ENCODE measurements around the gene ACVR1B.

DNA sequence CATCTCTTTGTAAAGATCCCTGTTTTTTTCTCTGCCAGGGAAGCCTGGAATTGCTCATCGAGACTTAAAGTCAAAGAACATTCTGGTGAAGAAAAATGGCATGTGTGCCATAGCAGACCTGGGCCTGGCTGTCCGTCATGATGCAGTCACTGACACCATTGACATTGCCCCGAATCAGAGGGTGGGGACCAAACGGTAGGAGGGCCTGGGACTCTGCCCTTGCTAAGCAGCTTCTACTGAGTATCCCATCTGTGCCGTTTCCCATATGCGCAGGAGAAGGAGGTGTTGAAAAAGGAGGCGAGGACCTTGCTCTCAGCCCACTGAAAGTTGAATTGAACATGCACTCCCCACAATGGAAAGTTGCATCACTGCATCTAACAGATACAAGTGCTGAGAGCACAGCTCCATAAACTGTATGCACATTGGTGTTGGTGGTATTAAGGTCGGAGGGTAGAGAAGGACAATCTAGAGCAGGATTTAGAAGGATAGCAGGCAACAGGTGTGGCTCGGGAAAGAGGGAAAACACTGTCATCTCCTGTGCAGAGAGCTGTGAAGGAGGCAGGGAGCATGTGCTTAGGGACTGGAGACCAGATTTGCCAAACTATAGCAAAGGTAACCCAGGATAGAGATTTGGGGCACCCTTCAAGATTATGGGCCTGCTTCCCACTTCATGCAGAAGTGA lies 33.8 kb downstream of the ACVR1B start:
- no peak for TF ChIP-seq POLR2A (IDR thresholded peaks at IDR 0.05)
- TF ChIP-seq, protein P1, sequence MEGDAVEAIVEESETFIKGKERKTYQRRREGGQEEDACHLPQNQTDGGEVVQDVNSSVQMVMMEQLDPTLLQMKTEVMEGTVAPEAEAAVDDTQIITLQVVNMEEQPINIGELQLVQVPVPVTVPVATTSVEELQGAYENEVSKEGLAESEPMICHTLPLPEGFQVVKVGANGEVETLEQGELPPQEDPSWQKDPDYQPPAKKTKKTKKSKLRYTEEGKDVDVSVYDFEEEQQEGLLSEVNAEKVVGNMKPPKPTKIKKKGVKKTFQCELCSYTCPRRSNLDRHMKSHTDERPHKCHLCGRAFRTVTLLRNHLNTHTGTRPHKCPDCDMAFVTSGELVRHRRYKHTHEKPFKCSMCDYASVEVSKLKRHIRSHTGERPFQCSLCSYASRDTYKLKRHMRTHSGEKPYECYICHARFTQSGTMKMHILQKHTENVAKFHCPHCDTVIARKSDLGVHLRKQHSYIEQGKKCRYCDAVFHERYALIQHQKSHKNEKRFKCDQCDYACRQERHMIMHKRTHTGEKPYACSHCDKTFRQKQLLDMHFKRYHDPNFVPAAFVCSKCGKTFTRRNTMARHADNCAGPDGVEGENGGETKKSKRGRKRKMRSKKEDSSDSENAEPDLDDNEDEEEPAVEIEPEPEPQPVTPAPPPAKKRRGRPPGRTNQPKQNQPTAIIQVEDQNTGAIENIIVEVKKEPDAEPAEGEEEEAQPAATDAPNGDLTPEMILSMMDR (IDR thresholded peaks at IDR 0.05), result no peak

Measured in prostate gland (tissue), 2 donors.